Measurements from ENCODE around the gene BMERB1. TPM values are rescaled to one million over a fixed set of nuclear protein-coding genes. Genes with fewer than 3 reads are reported as not detected.

BMERB1 gene
- polyA plus RNA-seq, 1 of the 3 experiments (the other 2 are of a cell fraction): 33.9 TPM

DNA sequence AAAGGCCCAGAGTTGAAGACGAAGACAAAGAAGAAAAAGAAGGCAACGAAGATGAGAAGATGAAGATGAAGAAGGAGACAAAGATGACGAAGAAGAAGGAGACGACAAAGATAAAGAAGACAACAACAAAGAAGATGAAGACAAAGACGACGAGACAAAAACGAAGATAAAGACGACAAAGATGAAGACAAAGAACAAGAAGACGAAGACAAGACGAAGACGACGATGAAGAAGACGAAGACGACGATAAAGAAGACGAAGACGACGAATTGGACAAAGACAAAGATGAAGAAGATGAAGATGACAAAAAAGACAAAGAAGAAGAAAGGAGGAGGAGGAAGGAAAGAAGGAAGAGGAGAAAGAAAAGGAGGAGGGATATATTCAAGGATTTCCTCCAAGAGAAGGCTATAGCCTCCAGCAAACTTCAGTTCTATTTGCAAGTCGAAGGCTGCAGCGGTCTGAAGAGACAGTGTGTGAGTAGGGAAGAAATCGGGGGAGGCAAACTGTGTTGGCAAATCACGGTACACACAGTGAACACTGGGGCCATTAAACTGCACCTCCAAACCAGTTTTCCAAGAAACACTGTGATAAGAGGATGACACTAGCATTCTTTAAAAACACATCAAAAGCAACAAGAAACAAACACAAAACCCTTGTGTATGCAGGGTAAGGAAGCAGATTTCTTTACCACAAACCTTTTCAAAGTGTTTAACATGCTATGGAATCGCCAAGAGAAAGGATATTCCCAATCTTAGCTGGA is 168.1 kb downstream of the BMERB1 start (continued):
- TF ChIP-seq NFIC (IDR thresholded peaks at IDR 0.05; ENCODE audit: borderline replicate concordance) (no peak), YY1 (IDR thresholded peaks at IDR 0.05; ENCODE audit: low read depth) (no peak), ELF1 (IDR thresholded peaks at IDR 0.05) (no peak), TCF12 (IDR thresholded peaks at IDR 0.05) (no peak), SMC3 (IDR thresholded peaks at IDR 0.05; ENCODE audit: low read depth, low read length) (no peak), MXI1 (IDR thresholded peaks at IDR 0.05; ENCODE audit: low read depth, low read length) (no peak), POLR2AphosphoS5 (IDR thresholded peaks at IDR 0.05; ENCODE audit: low read depth, low read length) (no peak)
- TF ChIP-seq, protein P1, sequence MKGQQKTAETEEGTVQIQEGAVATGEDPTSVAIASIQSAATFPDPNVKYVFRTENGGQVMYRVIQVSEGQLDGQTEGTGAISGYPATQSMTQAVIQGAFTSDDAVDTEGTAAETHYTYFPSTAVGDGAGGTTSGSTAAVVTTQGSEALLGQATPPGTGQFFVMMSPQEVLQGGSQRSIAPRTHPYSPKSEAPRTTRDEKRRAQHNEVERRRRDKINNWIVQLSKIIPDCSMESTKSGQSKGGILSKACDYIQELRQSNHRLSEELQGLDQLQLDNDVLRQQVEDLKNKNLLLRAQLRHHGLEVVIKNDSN (IDR thresholded peaks at IDR 0.05; ENCODE audit: borderline replicate concordance, low read depth): no peak

DNA sequence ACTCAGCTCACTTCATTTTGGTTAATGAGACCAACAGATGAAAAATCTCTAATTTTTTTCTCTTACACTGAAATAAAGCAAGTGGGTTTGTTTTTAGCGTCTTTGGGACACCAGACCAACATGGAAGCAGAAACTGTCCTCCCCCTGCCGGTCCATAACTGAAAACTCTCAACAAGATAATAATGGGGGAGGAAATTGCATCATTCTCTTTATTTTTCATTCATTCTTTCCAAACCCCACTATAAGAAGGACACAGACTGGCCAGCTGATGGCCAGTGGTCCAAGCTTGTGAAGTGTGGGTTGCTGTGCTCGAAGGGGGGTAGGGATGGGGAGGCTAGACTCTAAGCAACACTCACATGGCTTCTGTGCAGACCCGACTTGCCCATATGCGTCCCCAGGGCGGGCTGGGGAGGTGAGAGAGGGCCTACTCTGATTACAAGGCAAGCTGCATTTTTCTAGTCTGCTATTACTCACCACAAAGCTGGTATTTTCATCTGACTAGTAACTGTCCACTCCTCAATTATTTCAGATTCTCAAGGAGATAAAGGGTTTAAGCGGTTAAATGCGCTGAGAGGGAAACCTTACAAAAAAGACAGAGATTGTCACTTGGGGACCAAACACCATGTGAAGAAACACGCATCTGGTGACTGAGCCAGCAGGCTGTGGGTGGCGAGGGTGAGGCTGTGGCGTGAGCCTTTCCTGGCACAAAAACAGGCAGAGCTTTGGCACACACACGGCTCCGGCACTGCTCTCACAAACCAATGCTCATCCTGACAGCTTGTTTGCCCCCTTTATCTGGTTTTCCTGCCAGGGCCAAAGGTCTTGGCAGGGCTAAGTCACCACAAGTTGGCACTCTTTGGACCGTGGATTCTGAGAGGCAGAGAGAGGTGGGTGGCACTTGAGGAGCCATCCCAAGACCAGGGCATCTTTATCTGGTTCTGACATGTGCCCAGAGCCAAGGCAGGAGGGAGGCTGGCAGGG is 170.4 kb downstream of the BMERB1 start:
- no peak overlapping the region for H3K4me3 ChIP-seq (ENCODE audit: low read depth in 2 of 2, low read length in 1 of 2)
- no peaks in the 10 kb centered on the region for H3K27me3 ChIP-seq (ENCODE audit: insufficient read depth)
- H3K9me2 ChIP-seq: no peaks in the 10 kb centered on the region
- no peaks in the 10 kb centered on the region for H3K79me2 ChIP-seq (ENCODE audit: insufficient read depth)
- no peak overlapping the region for H2AFZ ChIP-seq (ENCODE audit: low read depth)
- ChIA-PET CTCF (no interaction called here), POLR2A (no interaction called here)
- H3F3A ChIP-seq (replicated peaks; ENCODE audit: insufficient read depth): no peaks in the 10 kb centered on the region
- no peaks in the 10 kb centered on the region; the same call in 1 of the 2 replicates for H4K20me1 ChIP-seq (ENCODE audit: insufficient read depth)
- WGBS (ENCODE audit: low lambda C conversion rate): 95% methylated on average over 11 of the region's 14 CpGs
- H3K36me3 ChIP-seq (replicated peaks in 1 of 2; ENCODE audit: control insufficient read depth in 1 of 2, insufficient read depth in 2 of 2, low read length in 1 of 2): peaks cover 46 to 90% of the 10 kb centered on the region in 2 experiments
- no peaks in the 10 kb centered on the region for H3K4me1 ChIP-seq (ENCODE audit: control insufficient read depth in 1 of 2, insufficient read depth in 2 of 2, low read depth in 1 of 2, low read length in 1 of 2)
- H3K9ac ChIP-seq: no peak overlapping the region
- H3K9me3 ChIP-seq: no peaks in the 10 kb centered on the region
- DNase-seq: no peak
- H3K4me2 ChIP-seq: no peak overlapping the region
- no peak for TF ChIP-seq NFIC (IDR thresholded peaks at IDR 0.05; ENCODE audit: borderline replicate concordance)
- TF ChIP-seq JUND (IDR thresholded peaks at IDR 0.05): no peak
- no peak for TF ChIP-seq RAD21 (IDR thresholded peaks at IDR 0.05; ENCODE audit: low read length)
- TF ChIP-seq POLR2AphosphoS5 (IDR thresholded peaks at IDR 0.05; ENCODE audit: low read depth, low read length): no peak
- no peak for TF ChIP-seq TEAD4 (IDR thresholded peaks at IDR 0.05; ENCODE audit: borderline replicate concordance, insufficient read depth)
- TF ChIP-seq ELF1 (IDR thresholded peaks at IDR 0.05): no peak
- no peak overlapping the region; a peak in 1 of 4 replicates for H3K27ac ChIP-seq (ENCODE audit: low read depth in 2 of 2, low read length in 1 of 2)

- ChIA-PET POLR2A (no interaction called here), CTCF (no interaction called here)
- WGBS (ENCODE audit: low lambda C conversion rate): 96% methylated on average over 13 of the region's 13 CpGs
Observed at GRCh38 chr16:15605839-15606517, 171.6 kb downstream of the BMERB1 start.

More at GRCh38 chr16:15605839-15606517, 171.6 kb downstream of the BMERB1 start:
- Histone ChIP-seq H3K79me2 (ENCODE audit: insufficient read depth) (no peaks in the 10 kb centered on the region), H3K9me3 (no peaks in the 10 kb centered on the region), H4K20me1 (ENCODE audit: insufficient read depth) (no peaks in the 10 kb centered on the region; the same call in 1 of the 2 replicates), H3K4me1 (ENCODE audit: control insufficient read depth in 1 of 2, insufficient read depth in 2 of 2, low read depth in 1 of 2, low read length in 1 of 2) (no peaks in the 10 kb centered on the region), H3K9ac (no peak overlapping the region), H3K36me3 (replicated peaks in 1 of 2; ENCODE audit: control insufficient read depth in 1 of 2, insufficient read depth in 2 of 2, low read length in 1 of 2) (peaks cover 43 to 89% of the 10 kb centered on the region in 2 experiments), H3F3A (replicated peaks; ENCODE audit: insufficient read depth) (no peaks in the 10 kb centered on the region), H3K27ac (ENCODE audit: low read depth in 2 of 2, low read length in 1 of 2) (no peak overlapping the region), H3K4me2 (no peak overlapping the region), H3K4me3 (ENCODE audit: low read depth in 2 of 2, low read length in 1 of 2) (no peak overlapping the region), H3K27me3 (ENCODE audit: insufficient read depth) (no peaks in the 10 kb centered on the region), H2AFZ (ENCODE audit: low read depth) (no peak overlapping the region), H3K9me2 (no peaks in the 10 kb centered on the region)
- no peak for TF ChIP-seq TCF12 (IDR thresholded peaks at IDR 0.05)
- TF ChIP-seq MXI1 (IDR thresholded peaks at IDR 0.05; ENCODE audit: low read depth, low read length): no peak
- no peak for TF ChIP-seq TAF1 (IDR thresholded peaks at IDR 0.05; ENCODE audit: borderline replicate concordance, low read depth, low read length)
- TF ChIP-seq NFIC (IDR thresholded peaks at IDR 0.05; ENCODE audit: borderline replicate concordance): no peak
- no peak for TF ChIP-seq IRF3 (IDR thresholded peaks at IDR 0.05; ENCODE audit: low read depth, low read length)
- no peak for TF ChIP-seq POLR2AphosphoS5 (IDR thresholded peaks at IDR 0.05; ENCODE audit: low read depth, low read length)
- no peak for TF ChIP-seq JUND (IDR thresholded peaks at IDR 0.05)
- TF ChIP-seq FOXJ3 (CRISPR knock-in tag; IDR thresholded peaks at IDR 0.05): no peak
- TF ChIP-seq YY1 (IDR thresholded peaks at IDR 0.05; ENCODE audit: low read depth): no peak
- TF ChIP-seq, protein P2, sequence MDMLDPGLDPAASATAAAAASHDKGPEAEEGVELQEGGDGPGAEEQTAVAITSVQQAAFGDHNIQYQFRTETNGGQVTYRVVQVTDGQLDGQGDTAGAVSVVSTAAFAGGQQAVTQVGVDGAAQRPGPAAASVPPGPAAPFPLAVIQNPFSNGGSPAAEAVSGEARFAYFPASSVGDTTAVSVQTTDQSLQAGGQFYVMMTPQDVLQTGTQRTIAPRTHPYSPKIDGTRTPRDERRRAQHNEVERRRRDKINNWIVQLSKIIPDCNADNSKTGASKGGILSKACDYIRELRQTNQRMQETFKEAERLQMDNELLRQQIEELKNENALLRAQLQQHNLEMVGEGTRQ (IDR thresholded peaks at IDR 0.05; ENCODE audit: borderline replicate concordance, low read depth, low read length): no peak
- no peak for TF ChIP-seq SIN3A (IDR thresholded peaks at IDR 0.05; ENCODE audit: borderline replicate concordance, low read depth, low read length)
- no peak for TF ChIP-seq MEF2A (IDR thresholded peaks at IDR 0.05; ENCODE audit: borderline replicate concordance, low read depth)
- DNase-seq: no peak
